Erythroblast (primary cell): ENCODE data around the gene CEP41.

Experiments
- GATA1 ChIP-seq: IDR thresholded peaks from 2 replicates; pipeline ENCODE4 v1.6.1; 2011; ENCODE audit warnings: low read depth, mild to moderate bottlenecking, control low read depth, low read length, moderate library complexity
- POLR2A ChIP-seq: IDR thresholded peaks from 2 replicates; pipeline ENCODE4 v1.6.1; 2011; ENCODE audit warnings: mild to moderate bottlenecking, low read length

DNA sequence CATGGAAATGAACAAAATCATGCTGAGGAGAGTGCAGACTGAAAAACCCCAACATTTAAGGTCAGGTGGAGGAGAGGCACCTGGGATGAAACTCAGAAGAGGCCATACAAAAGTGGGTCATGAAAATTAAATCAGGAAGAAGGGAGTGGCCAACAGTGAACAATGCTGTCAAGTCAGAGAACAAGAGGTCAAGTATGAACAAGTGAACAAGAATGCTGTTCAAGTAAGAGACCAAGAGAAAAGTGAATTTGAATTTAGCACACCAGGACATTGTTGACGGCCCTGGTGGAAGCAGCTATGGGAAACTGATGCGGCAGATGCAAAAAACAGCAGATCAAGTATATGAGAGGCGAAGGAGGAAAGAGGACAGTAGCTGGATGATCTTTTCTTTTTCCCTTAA lies 7.9 kb downstream of the CEP41 start:
- TF ChIP-seq POLR2A: no peak
- no peak for TF ChIP-seq GATA1
